Psoas muscle (tissue), 8 donors: ENCODE data around the gene CPTP. TPM values are rescaled to one million over a fixed set of nuclear protein-coding genes. Genes with fewer than 3 reads are reported as not detected.

Experiments used
- ATAC-seq, 4 donors: fragments of 200-7000 bp; cut with Tn5 transposase; one replicate each; pipeline ENCODE4 v1.9.1; 2020; ENCODE audit warnings: moderate library complexity in 3 of 4, mild to moderate bottlenecking in 2 of 4
- DNase-seq, 2 donors: peaks; one replicate each; pipeline ENCODE4 v3.0.0-alpha.2; 2020
- H3K27ac ChIP-seq: fragments of 200-600 bp; one replicate; pipeline ENCODE4 v1.8.0; 2022
- H3K27me3 ChIP-seq, 3 donors: fragments of 200-600 bp in 1 of 3; one replicate each; pipeline versions ENCODE4 v1.6.1 to v1.8.0; 2013 to 2022; ENCODE audit warnings: low read length in 2 of 3, mild to moderate bottlenecking in 2 of 3, moderate library complexity in 1 of 3; ENCODE audit not compliant: insufficient read depth in 3 of 3
- H3K36me3 ChIP-seq, 2 donors: fragments of 200-600 bp in 1 of 2; one replicate each; pipeline versions ENCODE4 v1.6.1 to v1.8.0; 2013 to 2022; ENCODE audit warnings: low read depth in 1 of 2, mild to moderate bottlenecking in 1 of 2, moderate library complexity in 1 of 2; ENCODE audit not compliant: insufficient read depth in 1 of 2
- H3K4me1 ChIP-seq: fragments of 200-600 bp; one replicate; pipeline ENCODE4 v1.8.0; 2022
- H3K4me3 ChIP-seq: fragments of 200-600 bp; one replicate; pipeline ENCODE4 v1.8.0; 2022; ENCODE audit warnings: mild to moderate bottlenecking
- H3K9me3 ChIP-seq: fragments of 200-600 bp; one replicate; pipeline ENCODE4 v1.8.0; 2022
- WGBS, 3 donors: extraction: QIAGEN DNeasy Blood & Tissue Kit; methylation state at CpG; one replicate each; pipeline versions ENCODE4 v1.1.6 to v1.1.7; 2013; 5-methylcytosine and 5-hydroxymethylcytosine counted together
- intact Hi-C, 2 donors: fragments of 100-400 bp; cut with DNase I; formaldehyde crosslinking; loops; one replicate each; pipeline versions ENCODE4 v1.11.0 to v1.14.2; 2022
- polyA plus RNA-seq, 3 donors: library from polyadenylated mRNA; stranded (reverse); fragments of 200-250 nt; gene quantifications; one replicate each; pipeline ENCODE4 v1.2.3, GENCODE V29; 2013
- total RNA-seq, 4 donors: library from RNA; stranded (reverse); fragmentation: NEBNext Ultra II Directional in 2 of 4; extraction: Animal tissue kit (Norgen Biotek cat#: 25700) in 2 of 4; gene quantifications; one replicate each; pipeline versions ENCODE4 v1.2.1 to v1.2.4, GENCODE V29; 2021 to 2023
- TF ChIP-seq, protein P1 (sequence below): fragments of 200-600 bp; IDR thresholded peaks from one replicate; pipeline ENCODE4 v1.8.0; 2022; ENCODE audit warnings: antibody characterized with exemption
- donor health status: healthy with polysubstance abuse.
- donor health status: DM: no; HTN: no; CAD: no; lungs with moderate emphysema.
- donor health status: Bipolar disorder and iron deficiency.
- donor health status: healthy.
- donor health status: DM: yes; HTN: yes; CAD: no.
- donor health status: DM: no; HTN: no; CAD: no.
- donor health status: DM: no; HTN: no; CAD: no.
- donor health status: DM: yes; HTN: yes; CAD: no.

Gene CPTP
- total and polyA plus RNA-seq, 7 donors = 18.2 to 39.5 (median 31.3) TPM

DNA sequence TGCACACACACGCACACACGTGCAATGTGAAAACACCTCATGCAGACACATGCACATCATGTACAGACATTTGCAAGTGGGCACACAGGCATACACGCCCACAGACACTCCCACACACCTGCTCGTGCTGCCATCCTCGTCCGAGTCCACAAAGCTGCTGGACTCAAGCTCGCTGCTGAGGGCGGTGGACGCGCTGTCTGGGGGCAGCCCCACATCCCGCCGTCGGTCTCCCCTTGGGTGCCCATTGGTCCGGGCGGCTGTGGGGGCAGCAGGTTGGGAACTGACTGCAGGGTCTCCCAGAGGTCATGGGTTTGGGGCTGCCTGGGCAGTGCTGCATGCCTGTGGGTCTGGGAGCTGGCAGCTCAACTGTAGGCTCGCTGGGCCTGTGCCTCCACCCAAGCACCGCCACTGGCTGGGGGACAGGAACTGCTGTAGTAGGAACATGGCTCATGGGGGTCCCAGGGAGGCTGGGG lies 17.0 kb downstream of the CPTP start:
- intact Hi-C loops = loop anchor here in 1 of 2 donors (2.0 kb wide), 1 partner anchor 13 kb away; no protein-coding TSS in a partner anchor
- Histone ChIP-seq H3K27ac (no peak overlapping the region), H3K4me3 (no peak overlapping the region), H3K27me3 (no peaks in the 10 kb centered on the region), H3K36me3 (peaks cover 6 to 44% of the 10 kb centered on the region in 2 donors), H3K9me3 (no peaks in the 10 kb centered on the region), H3K4me1 (peaks cover 42% of the 10 kb centered on the region)
- WGBS, 3 donors = 85 to 88% (median 86%) methylated on average over 17 of the region's 17 CpGs
- TF ChIP-seq, protein P1, sequence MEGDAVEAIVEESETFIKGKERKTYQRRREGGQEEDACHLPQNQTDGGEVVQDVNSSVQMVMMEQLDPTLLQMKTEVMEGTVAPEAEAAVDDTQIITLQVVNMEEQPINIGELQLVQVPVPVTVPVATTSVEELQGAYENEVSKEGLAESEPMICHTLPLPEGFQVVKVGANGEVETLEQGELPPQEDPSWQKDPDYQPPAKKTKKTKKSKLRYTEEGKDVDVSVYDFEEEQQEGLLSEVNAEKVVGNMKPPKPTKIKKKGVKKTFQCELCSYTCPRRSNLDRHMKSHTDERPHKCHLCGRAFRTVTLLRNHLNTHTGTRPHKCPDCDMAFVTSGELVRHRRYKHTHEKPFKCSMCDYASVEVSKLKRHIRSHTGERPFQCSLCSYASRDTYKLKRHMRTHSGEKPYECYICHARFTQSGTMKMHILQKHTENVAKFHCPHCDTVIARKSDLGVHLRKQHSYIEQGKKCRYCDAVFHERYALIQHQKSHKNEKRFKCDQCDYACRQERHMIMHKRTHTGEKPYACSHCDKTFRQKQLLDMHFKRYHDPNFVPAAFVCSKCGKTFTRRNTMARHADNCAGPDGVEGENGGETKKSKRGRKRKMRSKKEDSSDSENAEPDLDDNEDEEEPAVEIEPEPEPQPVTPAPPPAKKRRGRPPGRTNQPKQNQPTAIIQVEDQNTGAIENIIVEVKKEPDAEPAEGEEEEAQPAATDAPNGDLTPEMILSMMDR = no peak
- no peak for ATAC-seq
- no peak for DNase-seq

DNA sequence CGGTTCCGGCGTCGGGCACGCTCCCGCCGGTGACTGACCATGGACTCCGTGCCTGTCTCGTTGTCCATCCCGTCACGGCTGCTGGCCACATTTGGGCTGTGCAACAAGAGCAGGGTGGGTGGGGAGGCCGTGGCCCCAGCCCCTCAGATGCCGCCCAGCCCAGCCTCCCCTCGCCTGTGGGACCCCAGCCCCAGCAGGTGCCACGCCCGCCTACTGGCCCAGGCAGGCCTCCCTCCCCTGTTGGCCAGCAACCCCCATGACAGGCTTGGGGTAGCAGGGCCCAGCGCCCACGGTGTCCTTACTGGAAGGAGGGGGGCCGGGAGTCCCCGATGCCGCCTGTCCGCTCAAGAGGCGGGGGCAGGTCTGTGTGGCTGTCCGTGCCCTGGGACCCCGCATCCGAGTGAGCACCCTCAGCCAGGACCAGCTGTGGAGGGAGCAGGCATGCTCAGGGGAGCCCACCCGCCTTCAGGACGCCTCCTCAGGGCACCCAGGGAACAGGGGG lies 17.5 kb downstream of the CPTP start:
- TF ChIP-seq, protein P1 = no peak
- DNase-seq (no peak), ATAC-seq (no peak)
- Histone ChIP-seq H3K9me3 (no peaks in the 10 kb centered on the region), H3K27ac (no peak overlapping the region), H3K4me3 (no peak overlapping the region), H3K27me3 (no peaks in the 10 kb centered on the region), H3K36me3 (peaks cover 6 to 38% of the 10 kb centered on the region in 2 donors), H3K4me1 (peaks cover 46% of the 10 kb centered on the region)
- intact Hi-C loops = loop anchor here in 1 of 2 donors (2.0 kb wide), 1 partner anchor 13 kb away; no protein-coding TSS in a partner anchor
- 88 to 91% (median 89%) methylated on average over 25 to 28 of the region's 28 CpGs for WGBS, 3 donors

DNA sequence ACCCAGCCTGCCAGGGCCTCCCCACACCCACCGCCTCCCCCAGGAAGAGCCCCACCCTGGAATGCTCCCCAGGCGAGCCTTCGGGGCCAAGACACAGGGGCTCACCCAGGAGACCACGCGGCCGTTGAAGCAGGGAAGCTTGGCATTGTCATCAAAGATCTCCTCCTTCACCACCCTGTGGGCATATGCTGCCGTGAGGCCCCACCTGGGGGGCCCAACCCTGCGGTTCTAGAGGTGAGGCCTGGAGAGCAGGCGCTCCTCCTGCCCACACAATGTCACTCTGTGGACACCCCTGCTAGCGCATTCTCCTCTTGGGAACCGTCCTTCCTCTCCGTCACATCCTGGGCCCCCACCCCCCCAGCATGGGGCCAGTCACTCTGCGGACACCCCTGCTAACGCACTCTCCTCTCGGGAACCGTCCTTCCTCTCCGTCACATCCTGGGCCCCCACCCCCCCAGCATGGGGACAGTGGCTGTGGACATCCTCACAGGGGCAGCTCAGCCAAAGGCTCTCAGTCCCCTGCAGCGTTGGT lies 18.0 kb downstream of the CPTP start:
- intact Hi-C loops = loop anchor here in 1 of 2 donors (2.0 kb wide), 1 partner anchor 14 kb away; no protein-coding TSS in a partner anchor
- Histone ChIP-seq H3K9me3 (no peaks in the 10 kb centered on the region), H3K27me3 (no peaks in the 10 kb centered on the region), H3K27ac (no peak overlapping the region), H3K4me1 (peaks cover 51% of the 10 kb centered on the region), H3K4me3 (no peak overlapping the region), H3K36me3 (peaks cover 6 to 34% of the 10 kb centered on the region in 2 donors)
- TF ChIP-seq, protein P1 = no peak
- 78% methylated on average over 17 to 18 of the region's 18 CpGs for WGBS, 3 donors
- no peak for ATAC-seq
- no peak for DNase-seq

DNA sequence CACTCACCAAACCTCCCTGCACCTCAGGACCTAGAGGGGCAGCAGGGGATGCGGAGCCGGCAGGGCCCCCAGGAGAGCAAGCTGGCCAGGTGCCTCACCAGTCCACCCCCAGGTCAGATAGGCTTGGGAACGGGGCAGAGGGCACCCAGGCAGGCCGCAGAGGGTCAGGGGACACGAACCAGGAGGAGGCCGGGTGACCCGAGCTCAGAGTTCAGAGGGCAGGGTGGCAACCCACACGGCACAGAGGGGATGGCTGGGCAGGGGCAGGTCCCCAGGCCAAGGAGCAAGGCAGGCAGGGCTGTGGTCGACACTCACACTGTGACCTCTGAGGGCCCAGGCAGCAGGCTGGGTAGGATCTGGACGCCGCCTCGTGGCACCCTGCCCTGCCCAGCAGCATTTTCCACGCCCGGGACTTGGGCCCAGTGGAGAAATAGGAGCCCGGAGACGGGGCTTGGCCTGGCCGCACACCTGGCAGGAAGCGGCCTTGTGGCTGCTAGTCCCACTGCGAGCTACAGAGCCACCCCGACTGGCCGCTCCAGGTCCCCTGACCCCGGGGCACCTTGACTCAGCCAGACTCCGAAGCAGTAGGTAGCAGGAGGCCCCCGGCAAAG lies 19.3 kb downstream of the CPTP start:
- DNase-seq = peak; percentile 69 to 92
- H3K4me3 ChIP-seq = peak overlapping the region; percentile 73
- ATAC-seq = peak; percentile 63 to 78 (median 76)

More for the DNA sequence above, 19.3 kb downstream of the CPTP start:
- peaks cover 53% of the 10 kb centered on the region for H3K4me1 ChIP-seq
- intact Hi-C loops = loop anchor here in 1 of 2 donors (2.0 kb wide), 1 partner anchor 15 kb away; no protein-coding TSS in a partner anchor
- H3K36me3 ChIP-seq = peaks cover 4 to 23% of the 10 kb centered on the region in 2 donors
- H3K27ac ChIP-seq = peak overlapping the region; percentile 97
- 32 to 45% (median 41%) methylated on average over 23 to 24 of the region's 24 CpGs for WGBS, 3 donors
- H3K9me3 ChIP-seq = no peaks in the 10 kb centered on the region
- TF ChIP-seq, protein P1 = no peak
- no peaks in the 10 kb centered on the region for H3K27me3 ChIP-seq
